Measurements from ENCODE around the gene NMNAT2.

Gene NMNAT2

DNA sequence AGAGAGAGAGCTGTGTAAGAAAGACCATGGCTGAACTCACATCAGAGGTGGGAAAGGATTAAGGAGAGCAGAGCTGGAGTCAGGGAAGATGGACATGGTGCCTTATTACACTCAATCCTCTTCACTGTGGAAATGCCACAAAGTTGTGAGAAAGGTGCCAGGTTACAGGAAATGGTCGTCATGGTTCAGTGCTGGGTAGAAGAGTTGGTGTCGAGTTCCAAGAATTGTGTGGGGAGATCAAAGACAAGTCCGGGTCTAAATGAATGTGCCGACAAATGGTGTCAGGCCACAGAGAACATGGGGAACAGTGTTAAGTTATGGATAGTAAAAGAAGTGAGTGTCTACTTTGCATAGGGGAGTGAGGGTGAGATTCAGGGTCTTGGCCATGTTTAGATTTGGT is 191.2 kb downstream of the NMNAT2 start:
- no peaks in the 10 kb centered on the region for H3K27me3 ChIP-seq (ENCODE audit: insufficient read depth, low read length)
- no peak overlapping the region for H3K27ac ChIP-seq (ENCODE audit: low read depth, low read length, poor library complexity, severe bottlenecking)
- no peaks in the 10 kb centered on the region for H3K9me3 ChIP-seq (ENCODE audit: low read length)
- no peaks in the 10 kb centered on the region for H3K36me3 ChIP-seq (ENCODE audit: insufficient read depth, low read length)
- H3F3A ChIP-seq (ENCODE audit: insufficient read depth, low read length) = no peaks in the 10 kb centered on the region
- H3K79me2 ChIP-seq (ENCODE audit: insufficient read depth, low read length) = no peaks in the 10 kb centered on the region
- H2AFZ ChIP-seq (ENCODE audit: low read length) = no peak overlapping the region
- H3K4me2 ChIP-seq (ENCODE audit: low read length) = no peak overlapping the region
- no peak overlapping the region for H3K4me3 ChIP-seq (ENCODE audit: low read depth, low read length, poor library complexity, severe bottlenecking)
- H3K9me2 ChIP-seq (ENCODE audit: low read depth, low read length) = no peaks in the 10 kb centered on the region
- TF ChIP-seq EZH2 (IDR thresholded peaks at IDR 0.05; ENCODE audit: borderline replicate concordance, low read length) (no peak), CTCF (IDR thresholded peaks at IDR 0.05; ENCODE audit: low read length) (no peak)
- H3K4me1 ChIP-seq (ENCODE audit: insufficient read depth, low read length, severe bottlenecking) = no peaks in the 10 kb centered on the region
- no peaks in the 10 kb centered on the region for H4K20me1 ChIP-seq (ENCODE audit: insufficient read depth, low read length)
- H3K9ac ChIP-seq (ENCODE audit: low read length) = no peak overlapping the region

GRCh38 chr1:183226361-183226760 is 191.8 kb downstream of the NMNAT2 start:
- Histone ChIP-seq H3K4me2 (ENCODE audit: low read length) (no peak overlapping the region), H3K9me2 (ENCODE audit: low read depth, low read length) (no peaks in the 10 kb centered on the region), H3K4me3 (ENCODE audit: low read depth, low read length, poor library complexity, severe bottlenecking) (no peak overlapping the region), H3K9ac (ENCODE audit: low read length) (no peak overlapping the region), H3K9me3 (ENCODE audit: low read length) (no peaks in the 10 kb centered on the region), H2AFZ (ENCODE audit: low read length) (no peak overlapping the region), H3K27ac (ENCODE audit: low read depth, low read length, poor library complexity, severe bottlenecking) (no peak overlapping the region), H3F3A (ENCODE audit: insufficient read depth, low read length) (no peaks in the 10 kb centered on the region), H3K4me1 (ENCODE audit: insufficient read depth, low read length, severe bottlenecking) (no peaks in the 10 kb centered on the region), H3K36me3 (ENCODE audit: insufficient read depth, low read length) (no peaks in the 10 kb centered on the region), H4K20me1 (ENCODE audit: insufficient read depth, low read length) (no peaks in the 10 kb centered on the region), H3K79me2 (ENCODE audit: insufficient read depth, low read length) (no peaks in the 10 kb centered on the region), H3K27me3 (ENCODE audit: insufficient read depth, low read length) (no peaks in the 10 kb centered on the region)
- TF ChIP-seq EZH2 (IDR thresholded peaks at IDR 0.05; ENCODE audit: borderline replicate concordance, low read length) = no peak
- no peak for TF ChIP-seq CTCF (IDR thresholded peaks at IDR 0.05; ENCODE audit: low read length)

DNA sequence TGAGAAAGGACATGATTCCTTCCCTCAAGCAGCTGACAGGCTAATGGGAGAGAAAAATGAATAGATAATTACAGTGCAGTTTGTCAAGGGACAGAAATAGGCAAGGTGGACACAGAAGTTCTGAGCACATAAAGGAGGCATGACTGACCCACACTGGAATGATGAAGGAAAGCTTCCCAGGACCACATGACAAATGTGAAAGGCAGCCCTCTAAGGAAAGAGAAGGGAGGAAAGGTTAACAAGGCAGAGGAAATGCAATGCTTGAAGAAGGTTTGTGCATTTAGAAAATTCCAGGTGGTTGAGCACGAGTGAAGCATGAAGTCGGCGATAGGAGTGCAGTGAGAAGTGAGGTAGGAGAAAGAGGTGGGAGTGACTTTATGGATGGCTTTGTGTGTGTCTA is 194.7 kb downstream of the NMNAT2 start:
- Histone ChIP-seq H3K9me2 (ENCODE audit: low read depth, low read length) (no peaks in the 10 kb centered on the region), H3K9me3 (ENCODE audit: low read length) (no peaks in the 10 kb centered on the region), H3K27me3 (ENCODE audit: insufficient read depth, low read length) (no peaks in the 10 kb centered on the region), H3K4me2 (ENCODE audit: low read length) (no peak overlapping the region), H3K4me3 (ENCODE audit: low read depth, low read length, poor library complexity, severe bottlenecking) (no peak overlapping the region), H3K9ac (ENCODE audit: low read length) (no peak overlapping the region), H3K27ac (ENCODE audit: low read depth, low read length, poor library complexity, severe bottlenecking) (no peak overlapping the region), H3K79me2 (ENCODE audit: insufficient read depth, low read length) (no peaks in the 10 kb centered on the region), H3F3A (ENCODE audit: insufficient read depth, low read length) (no peaks in the 10 kb centered on the region), H2AFZ (ENCODE audit: low read length) (no peak overlapping the region), H4K20me1 (ENCODE audit: insufficient read depth, low read length) (no peaks in the 10 kb centered on the region), H3K36me3 (ENCODE audit: insufficient read depth, low read length) (no peaks in the 10 kb centered on the region), H3K4me1 (ENCODE audit: insufficient read depth, low read length, severe bottlenecking) (peaks cover 13% of the 10 kb centered on the region)
- TF ChIP-seq EZH2 (IDR thresholded peaks at IDR 0.05; ENCODE audit: borderline replicate concordance, low read length) (no peak), CTCF (IDR thresholded peaks at IDR 0.05; ENCODE audit: low read length) (no peak)

Measured in OCI-LY1 (cell line).